Left ventricle myocardium superior (tissue), 1 donor: ENCODE results near the gene CFAP210. TPM values are rescaled to one million over a fixed set of nuclear protein-coding genes. Genes with fewer than 3 reads are reported as not detected.

Experiments used
- ATAC-seq: fragments of 200-7000 bp; cut with Tn5 transposase; one replicate; pipeline ENCODE4 v1.9.1; 2020; ENCODE audit warnings: mild to moderate bottlenecking, moderate library complexity
- DNase-seq: peaks from one replicate; pipeline ENCODE4 v3.0.0-alpha.2; 2020
- intact Hi-C: fragments of 100-400 bp; cut with micrococcal nuclease; formaldehyde crosslinking; loops from one replicate; pipeline ENCODE4 v1.11.0; 2022
- long read RNA-seq: library from polyadenylated mRNA; unstranded; transcript quantifications from one replicate; pipeline ENCODE4 v2.0.0, GENCODE V29; 2021
- total RNA-seq: library from RNA; stranded (reverse); fragmentation: NEBNext Ultra II Directional; extraction: Animal tissue kit (Norgen Biotek cat#: 25700); gene quantifications from one replicate; pipeline ENCODE4 v1.2.1, GENCODE V29; 2021
- donor health status: DM: no; HTN: yes; CAD: no; lungs with severe emphysema.

The CFAP210 gene, protein sequence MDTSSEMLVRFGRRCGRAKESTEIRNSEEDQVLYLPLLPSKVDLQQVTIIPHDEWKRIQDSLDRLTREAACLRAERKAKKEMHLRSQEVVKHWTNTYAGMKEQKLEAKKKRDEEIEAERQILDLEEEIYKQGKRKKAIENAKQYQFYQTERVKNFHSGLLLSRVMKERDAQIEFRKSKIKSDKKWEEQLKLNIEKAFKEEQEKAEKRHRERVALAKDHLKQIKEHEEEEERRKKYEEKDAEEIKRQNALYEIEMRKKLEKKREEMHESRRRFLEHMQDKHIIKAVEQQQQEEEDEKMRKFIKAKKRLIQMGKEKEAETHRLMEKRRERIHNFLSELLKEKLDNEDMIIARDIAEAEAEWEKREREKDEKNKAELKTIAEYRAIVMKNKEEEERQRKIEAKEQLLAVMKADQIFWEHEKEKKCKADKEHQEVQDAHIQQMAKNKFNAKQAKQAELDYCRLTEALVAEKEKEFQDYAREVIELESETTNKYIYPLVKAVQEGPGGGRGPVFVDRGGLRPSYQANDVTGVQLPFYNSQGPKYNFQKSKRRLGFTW
- not detected for total RNA-seq
- long read RNA-seq = 0 reads

DNA sequence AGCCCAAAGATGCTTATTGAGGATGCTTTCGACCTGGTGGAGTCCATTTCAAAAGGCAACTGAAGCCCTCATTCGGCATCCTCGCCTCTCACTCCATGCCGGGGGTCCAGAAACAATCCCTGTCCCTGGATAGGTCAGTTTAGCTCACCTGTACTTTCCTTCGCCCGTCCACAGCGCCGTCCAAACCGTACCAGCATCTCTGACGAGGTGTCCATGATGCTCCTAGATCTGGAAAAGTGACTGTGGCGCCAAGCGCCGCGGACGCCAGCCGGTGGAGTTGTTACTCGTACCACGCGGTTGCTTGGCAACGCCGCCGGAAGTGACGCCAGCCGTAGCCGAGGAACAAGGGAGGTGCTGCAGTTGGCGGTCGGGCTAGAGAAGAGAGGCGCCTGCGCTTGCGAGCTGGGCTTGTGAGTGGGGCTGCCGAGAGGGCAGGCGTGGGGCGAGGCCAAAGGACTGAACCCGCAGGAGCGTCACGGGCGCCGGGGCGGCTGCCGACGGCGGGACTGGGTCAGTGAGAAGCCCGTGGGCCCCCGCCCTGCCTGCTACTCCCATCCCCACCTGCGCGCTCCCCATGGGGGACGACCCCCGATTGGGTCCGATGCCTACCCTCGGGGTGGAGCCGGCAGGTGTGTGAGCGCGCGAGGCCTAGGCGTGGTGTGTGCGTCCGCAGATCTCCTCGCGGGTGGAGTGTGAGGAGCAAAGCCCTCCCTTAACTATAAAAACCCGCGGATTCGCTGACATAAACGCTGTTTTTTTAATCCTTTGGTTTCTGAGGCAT, at the start of gene CFAP210, which contains the start of gene PHOSPHO2:
CFAP210 (minus strand) TSS at position 293 of the 781 bp plus-strand sequence; CDS start at position 215, 78 bp downstream.
PHOSPHO2 (plus strand) TSS at position 357 of the 781 bp plus-strand sequence. CDS start 6,503 bp downstream, outside the sequence.
- ATAC-seq = peak; percentile 100
- peak; percentile 100 for DNase-seq
- intact Hi-C loops = no loop called here

DNA sequence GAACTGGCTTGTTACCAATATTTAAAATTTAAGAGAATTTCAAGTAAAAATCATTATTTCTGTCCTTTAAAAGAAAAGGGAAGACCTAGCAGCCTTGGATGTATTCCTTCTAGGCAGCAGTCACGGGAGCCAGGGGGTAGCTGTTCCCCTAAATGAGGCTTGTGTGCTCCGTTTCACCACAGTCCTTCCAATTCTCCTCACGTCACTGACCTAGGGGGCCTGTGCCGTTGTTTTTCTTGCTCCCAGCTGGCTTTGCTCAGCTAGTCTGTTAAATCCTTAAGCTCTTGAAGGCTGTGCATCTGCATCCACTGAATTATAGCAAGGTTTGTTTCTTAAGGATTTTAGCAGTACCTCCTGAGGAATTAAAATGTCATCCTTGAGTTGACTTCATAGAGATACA, 49.3 kb upstream of the CFAP210 start:
- ATAC-seq = peak; percentile 37
- intact Hi-C loops = no loop called here
- DNase-seq = no peak

DNA sequence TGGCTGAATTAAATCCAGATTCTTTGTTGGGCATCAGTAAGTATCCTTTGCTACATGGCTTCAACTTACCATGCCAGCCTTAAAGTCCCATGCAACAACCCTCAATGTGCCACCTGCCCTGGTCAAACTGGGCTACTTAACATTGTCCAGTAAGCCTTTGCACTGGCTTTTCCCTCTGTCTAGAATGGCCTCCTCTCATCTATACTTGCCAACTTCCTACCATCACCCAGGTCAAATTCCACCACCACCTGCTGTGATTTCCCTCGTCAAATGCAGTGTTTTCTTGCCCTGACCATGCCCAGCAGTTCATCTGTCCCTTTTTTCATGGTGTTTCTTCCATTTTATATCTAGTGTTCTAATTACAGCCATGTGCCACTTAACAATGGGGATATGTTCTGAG, 45.1 kb upstream of the CFAP210 start:
- intact Hi-C loops = no loop called here
- ATAC-seq = no peak
- no peak for DNase-seq

DNA sequence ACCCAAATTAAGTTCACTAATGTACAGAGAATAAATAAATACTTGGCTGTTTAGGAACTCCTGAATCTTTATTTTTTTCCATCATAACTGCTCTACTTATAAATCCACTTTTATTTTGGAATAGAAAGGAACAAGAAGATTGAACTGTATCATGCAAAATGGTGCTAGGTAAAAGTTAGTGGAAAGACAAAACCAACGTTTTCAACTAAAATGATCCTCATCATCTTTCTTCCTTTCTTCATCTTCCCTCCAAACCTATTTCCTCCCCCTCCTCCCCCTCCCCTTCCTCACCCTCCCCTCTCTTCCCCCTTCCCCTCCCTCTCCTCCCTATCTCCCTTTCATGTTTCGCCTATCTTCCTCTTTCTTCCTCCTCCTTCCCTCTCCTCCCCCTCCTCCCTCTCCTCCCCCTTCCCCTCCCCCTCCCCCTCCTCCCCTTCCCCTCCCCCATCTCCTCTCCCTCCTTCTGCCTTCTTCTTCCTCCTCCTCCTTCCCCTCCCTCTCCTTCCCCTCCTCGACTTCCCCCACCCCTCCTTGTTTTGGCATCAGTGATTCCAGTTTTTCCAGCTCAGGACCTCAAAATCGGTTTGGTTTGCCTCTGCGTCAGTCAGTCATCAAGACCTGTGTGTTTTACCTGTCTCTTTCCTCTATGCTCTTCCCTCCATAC, 44.5 kb upstream of the CFAP210 start:
- DNase-seq = no peak
- no peak for ATAC-seq
- intact Hi-C loops = no loop called here

DNA sequence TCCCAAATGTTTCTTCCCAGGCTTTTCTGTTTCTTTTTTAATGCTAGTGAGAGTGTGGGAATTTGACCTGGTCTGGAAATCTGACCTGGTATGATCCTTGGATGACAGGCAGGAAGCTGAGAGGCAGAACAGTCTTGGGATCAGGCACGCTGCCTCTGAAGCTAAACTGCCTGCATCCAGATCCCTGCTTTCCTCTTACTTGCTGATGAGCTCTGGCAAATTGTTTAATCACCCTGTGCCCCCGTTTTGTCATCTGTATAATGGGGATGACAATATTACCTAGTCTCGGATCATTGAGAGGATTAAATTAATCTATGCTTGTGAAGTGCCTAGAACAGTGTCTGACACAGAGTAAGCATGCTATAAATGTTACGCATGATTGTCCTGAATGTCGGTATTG, 42.7 kb upstream of the CFAP210 start:
- no peak for ATAC-seq
- no peak for DNase-seq
- intact Hi-C loops = no loop called here

DNA sequence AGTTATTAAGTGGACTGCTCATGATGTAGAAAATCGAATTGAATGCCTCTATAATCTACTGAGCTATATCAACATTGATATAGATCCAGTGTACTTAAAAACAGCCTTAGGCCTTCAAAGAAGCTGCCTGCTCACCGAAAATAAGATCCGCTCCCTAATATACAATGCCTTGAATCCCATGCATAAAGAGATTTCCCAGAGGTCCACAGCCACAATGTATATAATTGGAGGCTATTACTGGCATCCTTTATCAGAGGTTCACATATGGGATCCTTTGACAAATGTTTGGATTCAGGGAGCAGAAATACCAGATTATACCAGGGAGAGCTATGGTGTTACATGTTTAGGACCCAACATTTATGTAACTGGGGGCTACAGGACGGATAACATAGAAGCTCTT, 41.4 kb upstream of the CFAP210 start:
- ATAC-seq (no peak), DNase-seq (no peak)
- intact Hi-C loops = no loop called here

DNA sequence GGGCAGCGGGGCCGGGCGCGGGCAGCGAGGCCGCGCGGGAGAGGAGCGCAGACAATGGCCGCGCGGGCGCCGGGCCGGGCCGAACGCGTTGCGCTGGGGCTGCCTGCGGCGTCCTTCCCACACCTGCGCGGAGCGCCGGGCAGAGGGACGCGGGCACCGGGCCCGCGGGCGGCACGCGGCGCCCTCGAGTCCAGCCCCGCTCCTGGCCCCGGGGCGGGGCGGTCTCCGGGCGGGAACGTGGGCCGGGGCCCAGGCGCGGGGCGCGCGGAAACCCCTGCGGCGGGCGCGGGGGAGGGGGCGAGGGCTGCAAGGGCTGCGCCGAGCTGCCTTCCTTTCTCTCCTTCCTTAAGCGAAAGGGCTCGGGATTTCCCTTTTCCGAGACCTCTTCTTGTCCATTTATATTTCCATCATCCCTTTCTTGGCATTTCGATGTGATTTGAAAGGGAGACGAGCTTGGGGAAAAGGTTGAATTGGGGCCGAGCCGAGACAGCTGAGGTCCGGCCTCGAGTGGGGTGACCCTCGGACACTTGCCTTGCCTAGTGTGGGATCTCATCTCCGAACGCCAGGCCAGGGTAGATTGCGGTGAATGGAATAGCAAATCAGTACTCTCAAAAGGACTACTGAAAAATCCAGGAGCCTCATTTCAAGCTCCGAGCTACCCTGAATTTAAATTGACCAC, 40.1 kb upstream of the CFAP210 start:
- peak; percentile 44 for ATAC-seq
- intact Hi-C loops = no loop called here
- DNase-seq = peak; percentile 48

DNA sequence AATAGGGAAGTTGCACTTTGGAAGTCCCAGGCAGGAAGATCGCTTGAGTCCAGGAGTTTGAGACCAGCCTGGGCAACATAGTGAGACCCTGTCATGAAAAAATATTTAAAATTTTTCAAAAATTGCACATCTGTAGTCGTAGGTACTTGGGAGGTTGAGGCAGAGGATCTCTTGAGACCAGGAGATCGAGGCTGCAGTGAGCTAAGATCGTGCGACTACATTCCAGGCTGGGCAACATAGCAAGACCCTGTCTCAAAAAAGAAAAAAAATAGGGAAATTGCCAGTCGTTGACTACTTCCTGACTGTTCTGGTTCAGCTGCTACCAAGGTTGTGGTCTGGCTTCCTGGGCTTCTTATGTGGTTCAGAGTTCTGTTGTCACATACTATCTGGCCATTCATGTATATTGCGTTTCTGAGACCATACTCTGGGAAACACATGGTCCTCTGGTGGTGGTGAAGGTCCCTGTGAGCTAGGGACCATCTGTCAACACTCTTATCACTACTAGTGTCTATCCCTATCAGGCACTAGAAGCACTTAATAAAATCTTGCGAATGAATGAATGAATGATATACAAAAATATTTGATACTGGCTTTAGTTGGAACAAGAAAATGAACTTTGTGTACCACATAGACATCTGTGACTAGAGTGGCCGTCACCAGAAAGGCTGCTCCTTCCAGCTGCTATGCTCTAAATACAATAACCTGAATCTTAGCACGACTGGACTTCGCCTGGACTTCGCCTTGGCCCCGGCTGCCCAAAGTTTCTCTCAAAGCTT, 38.6 kb upstream of the CFAP210 start:
- intact Hi-C loops = no loop called here
- DNase-seq = no peak
- peak; percentile 40 for ATAC-seq

DNA sequence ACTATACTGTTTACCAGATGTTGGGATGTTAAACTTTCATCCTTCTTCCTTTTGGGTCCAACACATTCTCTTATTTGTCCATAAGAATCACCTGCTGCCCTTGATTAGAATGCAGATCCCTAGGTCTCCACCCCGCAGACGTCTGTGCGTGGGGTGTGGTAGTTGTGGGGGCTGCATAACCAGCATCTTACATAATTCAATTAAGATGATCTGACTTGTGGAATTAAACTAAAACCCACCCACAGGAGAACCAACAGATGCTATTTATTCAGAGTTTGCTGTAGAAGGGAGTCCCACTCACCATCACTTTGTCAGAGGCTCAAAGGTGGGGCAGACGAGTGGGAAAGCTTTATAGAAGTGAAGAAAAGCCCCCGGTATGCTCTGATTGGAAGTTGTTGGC, 37.9 kb upstream of the CFAP210 start:
- ATAC-seq (no peak), DNase-seq (no peak)
- intact Hi-C loops = no loop called here

DNA sequence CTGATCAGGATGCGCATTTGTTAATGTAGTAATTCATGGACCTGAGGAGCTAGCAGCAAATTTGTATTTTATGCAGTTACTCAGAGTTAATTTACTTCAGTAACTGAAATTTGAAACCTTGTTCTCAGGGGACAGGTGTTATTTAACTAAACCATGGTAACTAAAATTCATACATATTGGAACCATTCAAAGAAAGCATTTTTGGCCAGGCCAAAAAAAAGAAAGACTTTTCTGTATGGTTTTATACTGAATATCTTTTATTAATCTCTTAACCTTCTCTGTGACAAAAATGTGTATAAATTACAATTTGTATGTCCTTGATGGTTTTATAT, 35.0 kb upstream of the CFAP210 start:
- DNase-seq (no peak), ATAC-seq (no peak)
- intact Hi-C loops = no loop called here

DNA sequence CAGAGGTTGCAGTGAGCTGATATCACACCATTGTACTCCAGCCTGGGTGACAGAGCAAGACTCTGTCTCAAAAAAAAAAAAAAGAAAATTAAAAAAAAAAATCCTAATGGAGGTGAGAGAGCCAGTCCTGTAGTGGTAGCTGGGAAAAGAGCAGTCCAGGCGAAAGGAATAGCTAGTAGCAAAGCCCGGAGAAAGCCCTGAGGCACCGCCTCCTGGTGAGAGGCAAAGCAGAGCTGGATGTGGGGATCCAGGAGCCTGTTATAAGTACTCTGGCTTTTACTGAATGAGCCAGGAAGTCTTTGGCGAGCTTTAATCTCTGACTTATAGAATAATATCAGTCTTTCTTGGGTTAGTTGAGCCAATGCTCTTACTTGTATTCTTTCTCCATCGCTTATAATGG, 32.9 kb upstream of the CFAP210 start:
- ATAC-seq (no peak), DNase-seq (no peak)
- intact Hi-C loops = no loop called here

DNA sequence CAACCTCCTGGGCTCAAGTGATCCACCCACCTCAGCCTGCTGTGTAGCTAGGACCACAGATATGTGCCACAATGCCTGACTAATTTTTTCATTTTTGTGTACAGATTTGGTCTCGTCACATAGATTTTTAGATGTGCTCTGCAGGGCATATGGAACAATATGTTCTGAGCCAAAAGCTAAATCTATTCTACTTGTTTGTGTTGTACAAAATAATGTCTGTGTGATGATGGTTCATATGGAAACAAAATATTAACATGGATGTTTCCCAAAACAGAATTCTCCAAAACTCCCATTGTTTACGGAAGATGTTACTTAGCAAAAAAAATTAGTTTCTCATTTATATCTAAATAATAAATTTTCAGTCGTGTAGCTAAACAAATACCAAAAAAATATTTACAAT, 26.8 kb upstream of the CFAP210 start:
- DNase-seq (no peak), ATAC-seq (no peak)
- intact Hi-C loops = no loop called here

DNA sequence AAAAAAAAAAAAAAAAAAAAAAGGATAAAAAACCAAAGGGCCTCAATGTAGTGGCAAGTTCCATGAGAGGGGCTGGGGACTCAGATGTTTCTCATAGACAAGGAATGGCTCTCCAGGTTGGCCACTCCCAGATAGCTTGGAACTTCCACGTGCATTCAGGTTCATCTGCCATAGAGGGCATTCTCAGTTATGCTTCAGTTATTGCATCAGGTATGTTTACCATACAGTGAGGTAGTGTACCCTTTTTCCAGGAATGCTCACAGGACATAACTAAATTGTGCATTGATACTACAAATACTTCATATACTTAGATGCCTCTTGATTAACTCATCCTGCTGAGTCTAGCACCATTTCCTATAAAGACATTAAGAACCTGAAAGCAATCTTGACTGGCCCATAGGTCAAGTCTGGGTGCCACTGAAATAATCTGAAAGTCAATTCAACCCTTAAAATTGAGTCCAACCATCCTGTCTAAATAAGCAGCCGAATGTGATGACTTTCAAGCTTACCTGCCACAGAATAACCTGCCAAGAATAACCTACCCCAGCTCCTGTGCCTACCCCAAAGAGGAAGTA, 24.8 kb upstream of the CFAP210 start:
- DNase-seq = no peak
- ATAC-seq = no peak
- intact Hi-C loops = no loop called here

DNA sequence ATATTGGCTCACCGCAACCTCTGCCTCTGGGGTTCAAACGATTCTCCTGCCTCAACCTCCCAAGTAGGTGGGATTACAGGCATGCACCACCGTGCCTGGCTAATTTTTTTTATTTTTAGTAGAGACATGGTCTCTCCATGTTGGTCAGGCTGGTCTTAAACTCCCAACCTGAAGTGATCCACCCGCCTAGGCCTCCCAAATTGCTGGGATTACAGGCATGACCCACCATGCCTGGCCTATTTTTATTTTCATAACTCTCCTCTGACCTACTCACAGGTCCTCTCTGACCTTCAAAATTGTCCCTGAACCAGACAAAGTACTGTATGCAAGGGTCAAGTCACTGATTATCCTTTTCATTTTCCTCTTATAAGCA, 23.5 kb upstream of the CFAP210 start:
- ATAC-seq (no peak), DNase-seq (no peak)
- intact Hi-C loops = no loop called here

DNA sequence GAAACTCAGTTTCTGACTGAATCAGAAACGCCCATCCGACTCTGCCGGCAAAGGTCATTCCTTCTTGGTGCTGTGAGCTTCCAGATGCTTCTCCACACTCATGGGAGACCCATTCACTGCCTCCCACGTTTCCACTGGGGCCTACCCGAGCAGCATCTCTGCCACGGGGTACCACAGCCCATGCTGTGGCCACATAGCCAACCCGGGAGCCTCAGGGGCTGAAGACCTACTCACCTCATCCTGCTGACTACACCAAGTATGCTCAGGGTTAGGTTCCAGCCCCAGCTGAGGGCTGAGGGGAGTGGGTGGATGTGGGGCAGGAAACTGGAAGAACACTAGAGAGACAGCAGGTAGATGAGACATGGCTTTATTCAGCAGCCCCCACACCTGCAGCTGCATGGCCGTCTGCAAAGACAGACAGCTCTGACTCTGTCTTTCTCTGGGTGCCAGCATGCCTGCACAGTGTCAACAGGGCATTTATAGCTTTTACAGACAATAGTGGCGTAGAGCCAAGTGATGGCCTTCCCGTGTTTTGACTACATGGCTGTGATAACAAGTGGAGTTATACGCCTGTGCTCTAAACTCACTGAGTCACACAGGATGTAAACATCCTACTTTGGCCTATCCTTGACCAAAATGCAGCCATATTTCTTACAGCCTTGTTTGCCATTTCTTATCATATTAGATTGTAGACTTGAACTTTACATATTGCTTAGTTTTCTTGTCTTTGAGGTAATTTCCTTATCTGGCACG, 22.9 kb upstream of the CFAP210 start:
- intact Hi-C loops = no loop called here
- DNase-seq (no peak), ATAC-seq (peak; percentile 34)

DNA sequence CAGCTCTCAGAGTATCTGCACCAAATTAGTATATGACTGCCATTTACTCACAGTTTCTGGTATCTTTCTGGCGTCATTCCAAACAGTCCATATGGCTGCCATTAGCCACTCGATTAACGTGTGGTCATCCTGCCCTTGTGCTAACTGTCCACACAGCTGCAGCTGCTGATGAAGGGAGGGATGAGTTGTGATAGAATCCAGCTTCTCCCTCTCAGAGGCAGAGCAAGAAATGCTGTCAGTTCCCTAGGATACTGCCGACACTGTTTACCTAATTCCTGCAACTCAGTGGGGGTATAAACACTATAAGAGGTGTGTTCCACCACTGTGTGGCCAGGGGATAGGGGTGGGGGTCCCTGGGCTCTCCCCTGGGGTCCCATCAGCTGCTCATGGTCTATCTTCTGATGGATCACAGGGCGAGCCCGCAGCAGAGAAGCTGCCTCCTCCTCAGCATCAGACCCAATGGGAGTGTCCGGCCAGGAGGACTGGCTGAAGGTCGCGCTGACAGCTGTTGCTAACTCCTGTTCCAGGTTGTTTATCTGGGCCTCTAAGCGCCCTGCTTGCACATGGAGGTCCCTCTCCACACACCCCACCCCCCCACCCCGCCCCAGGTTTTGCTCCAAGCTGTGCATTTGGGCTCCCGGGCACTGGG, 22.2 kb upstream of the CFAP210 start:
- intact Hi-C loops = no loop called here
- peak; percentile 41 for DNase-seq
- peak; percentile 58 for ATAC-seq
